Esophagus muscularis mucosa (tissue), 4 donors: Measurements from ENCODE around the gene MAPK12. TPM values are rescaled to one million over a fixed set of nuclear protein-coding genes. Genes with fewer than 3 reads are reported as not detected.
A peak's percentile ranks its signal among the peaks of the same experiment; 100 is the strongest.

Source experiments
- DNase-seq: peaks from one replicate; pipeline ENCODE4 v3.0.0-alpha.2; 2017; ENCODE audit errors: extremely low spot score
- H3K27ac ChIP-seq, 4 donors: fragments of 200-600 bp; sonication (generic); replicated peaks in 1 of 4; 1 replicate in 3 of 4; 2 replicates in 1 of 4; pipeline ENCODE4 v1.5.1; 2016 to 2019; ENCODE audit warnings: mild to moderate bottlenecking in 1 of 4
- H3K27me3 ChIP-seq, 4 donors: fragments of 200-600 bp; sonication (generic); one replicate each; pipeline versions ENCODE4 v1.5.1 to v1.6.0; 2016 to 2019
- H3K36me3 ChIP-seq, 4 donors: fragments of 200-600 bp; sonication (generic); one replicate each; pipeline ENCODE4 v1.5.1; 2016 to 2019
- H3K4me1 ChIP-seq, 4 donors: fragments of 200-600 bp; sonication (generic); one replicate each; pipeline ENCODE4 v1.5.1; 2016 to 2019
- H3K4me3 ChIP-seq, 4 donors: fragments of 200-600 bp; sonication (generic); 1 replicate in 2 of 4; 2 replicates in 2 of 4; pipeline ENCODE4 v1.5.1; 2016 to 2019; ENCODE audit warnings: mild to moderate bottlenecking in 4 of 4, moderate library complexity in 1 of 4
- H3K9me3 ChIP-seq, 4 donors: fragments of 200-600 bp; sonication (generic); 1 replicate in 3 of 4; 2 replicates in 1 of 4; pipeline ENCODE4 v1.5.1; 2016 to 2019
- EP300 ChIP-seq: sonication (generic); formaldehyde crosslinking; IDR thresholded peaks from one replicate; pipeline ENCODE4 v1.6.1; 2017; ENCODE audit warnings: antibody characterized with exemption
- POLR2A ChIP-seq: fragments of 450-650 bp; IDR thresholded peaks from one replicate; pipeline ENCODE4 v1.6.1; 2017; ENCODE audit warnings: antibody characterized with exemption, moderate library complexity, mild to moderate bottlenecking, low read depth
- POLR2AphosphoS5 ChIP-seq, 2 donors: sonication (generic); formaldehyde crosslinking; IDR thresholded peaks; one replicate each; pipeline ENCODE4 v1.6.1; 2017; ENCODE audit warnings: antibody characterized with exemption in 2 of 2
- WGBS: methylation state at CpG from one replicate; pipeline ENCODE4 v1.1.5; 2018; 5-methylcytosine and 5-hydroxymethylcytosine counted together
- intact Hi-C: fragments of 100-400 bp; cut with DNase I; formaldehyde crosslinking; loops from one replicate; pipeline ENCODE4 v1.15.1; 2023
- total RNA-seq, 4 donors: library from RNA; depleted of rRNA; stranded (reverse); fragments of >200 nt; gene quantifications; one replicate each; pipeline versions ENCODE4 v1.1.0 to v1.2.1, GENCODE V29; 2016
- TF ChIP-seq, protein P1 (sequence below), 3 experiments: fragments of 200-600 bp in 2 of 3; fragments of 450-650 bp in 1 of 3; sonication (generic) in 2 of 3; IDR thresholded peaks; one replicate each; pipeline ENCODE4 v1.5.1; 2017 to 2019; ENCODE audit warnings: antibody characterized with exemption in 3 of 3, mild to moderate bottlenecking in 2 of 3, moderate library complexity in 1 of 3

Gene MAPK12
- total RNA-seq, 4 donors from 2014 or later: 5.8 to 22.9 (median 16.1) TPM

DNA sequence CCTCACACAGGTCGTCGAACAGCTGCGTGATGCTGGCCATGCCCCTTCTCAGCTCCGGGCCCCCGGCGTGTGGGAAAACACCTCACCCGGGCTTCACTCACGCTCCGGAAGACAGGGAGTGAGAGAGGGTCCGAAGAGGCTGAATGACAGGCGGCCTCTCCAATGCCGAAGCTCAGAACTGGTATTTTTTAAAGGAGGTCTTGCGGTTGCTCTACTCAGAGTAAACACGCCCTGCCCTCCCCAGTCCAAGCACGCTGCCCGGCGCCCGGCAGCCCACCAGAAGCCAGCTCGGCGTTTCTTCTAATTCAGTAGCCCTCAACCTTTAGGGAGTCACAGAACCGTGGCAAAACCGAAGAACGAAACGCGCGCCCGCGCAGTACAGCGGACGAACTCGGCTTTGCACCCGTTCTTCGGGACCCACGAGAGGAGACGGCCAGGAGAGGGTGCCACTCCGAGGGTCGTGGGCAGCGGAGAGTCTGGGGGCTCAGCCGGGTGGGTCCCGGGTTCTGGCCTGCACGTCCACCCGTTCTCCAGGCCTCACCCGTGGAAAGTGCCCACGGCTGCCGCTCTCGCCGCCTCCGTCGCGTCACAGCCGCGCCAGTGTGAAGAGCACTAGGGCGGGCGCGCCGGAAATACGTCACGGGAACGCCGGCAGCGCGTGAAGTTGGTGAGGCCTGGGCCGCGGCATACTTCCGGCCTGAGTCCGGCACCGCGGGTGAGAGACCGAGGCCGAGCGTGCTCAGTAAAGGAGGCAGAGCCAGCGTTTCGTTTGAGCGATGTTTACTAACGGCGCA lies 16.9 kb downstream of the MAPK12 start, which contains the start of gene TUBGCP6:
Gene TUBGCP6, minus strand, starts transcription at position 604 of the 794 bp plus-strand sequence. Its CDS starts 564 bp downstream, at position 40.
- under 1% methylated on average over 29 of the region's 76 CpGs for WGBS
- DNase-seq: peak; percentile 98
- Histone ChIP-seq H3K9me3 (no peaks in the 10 kb centered on the region), H3K4me1 (peaks cover 50 to 85% (median 73%) of the 10 kb centered on the region in 4 donors), H3K27ac (peak within 1 kb of the TSS; percentile 89 to 97 (median 96)), H3K36me3 (peaks cover 0 to 34% (median 18%) of the 10 kb centered on the region in 4 donors), H3K4me3 (peak within 1 kb of the TSS; percentile 79 to 93 (median 86)), H3K27me3 (no peaks in the 10 kb centered on the region)
- intact Hi-C loops: loop anchor here (10.0 kb wide), 1 partner anchor 230 kb away; the partner anchor contains the start of gene SBF1
- TF ChIP-seq POLR2A (peak; percentile 44), POLR2AphosphoS5 (IDR thresholded peaks at IDR 0.05) (peak; percentile 98 to 99), EP300 (no peak)
- TF ChIP-seq, protein P1, sequence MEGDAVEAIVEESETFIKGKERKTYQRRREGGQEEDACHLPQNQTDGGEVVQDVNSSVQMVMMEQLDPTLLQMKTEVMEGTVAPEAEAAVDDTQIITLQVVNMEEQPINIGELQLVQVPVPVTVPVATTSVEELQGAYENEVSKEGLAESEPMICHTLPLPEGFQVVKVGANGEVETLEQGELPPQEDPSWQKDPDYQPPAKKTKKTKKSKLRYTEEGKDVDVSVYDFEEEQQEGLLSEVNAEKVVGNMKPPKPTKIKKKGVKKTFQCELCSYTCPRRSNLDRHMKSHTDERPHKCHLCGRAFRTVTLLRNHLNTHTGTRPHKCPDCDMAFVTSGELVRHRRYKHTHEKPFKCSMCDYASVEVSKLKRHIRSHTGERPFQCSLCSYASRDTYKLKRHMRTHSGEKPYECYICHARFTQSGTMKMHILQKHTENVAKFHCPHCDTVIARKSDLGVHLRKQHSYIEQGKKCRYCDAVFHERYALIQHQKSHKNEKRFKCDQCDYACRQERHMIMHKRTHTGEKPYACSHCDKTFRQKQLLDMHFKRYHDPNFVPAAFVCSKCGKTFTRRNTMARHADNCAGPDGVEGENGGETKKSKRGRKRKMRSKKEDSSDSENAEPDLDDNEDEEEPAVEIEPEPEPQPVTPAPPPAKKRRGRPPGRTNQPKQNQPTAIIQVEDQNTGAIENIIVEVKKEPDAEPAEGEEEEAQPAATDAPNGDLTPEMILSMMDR (IDR thresholded peaks at IDR 0.05): peak in 2 of 3 experiments; percentile 33 to 49

DNA sequence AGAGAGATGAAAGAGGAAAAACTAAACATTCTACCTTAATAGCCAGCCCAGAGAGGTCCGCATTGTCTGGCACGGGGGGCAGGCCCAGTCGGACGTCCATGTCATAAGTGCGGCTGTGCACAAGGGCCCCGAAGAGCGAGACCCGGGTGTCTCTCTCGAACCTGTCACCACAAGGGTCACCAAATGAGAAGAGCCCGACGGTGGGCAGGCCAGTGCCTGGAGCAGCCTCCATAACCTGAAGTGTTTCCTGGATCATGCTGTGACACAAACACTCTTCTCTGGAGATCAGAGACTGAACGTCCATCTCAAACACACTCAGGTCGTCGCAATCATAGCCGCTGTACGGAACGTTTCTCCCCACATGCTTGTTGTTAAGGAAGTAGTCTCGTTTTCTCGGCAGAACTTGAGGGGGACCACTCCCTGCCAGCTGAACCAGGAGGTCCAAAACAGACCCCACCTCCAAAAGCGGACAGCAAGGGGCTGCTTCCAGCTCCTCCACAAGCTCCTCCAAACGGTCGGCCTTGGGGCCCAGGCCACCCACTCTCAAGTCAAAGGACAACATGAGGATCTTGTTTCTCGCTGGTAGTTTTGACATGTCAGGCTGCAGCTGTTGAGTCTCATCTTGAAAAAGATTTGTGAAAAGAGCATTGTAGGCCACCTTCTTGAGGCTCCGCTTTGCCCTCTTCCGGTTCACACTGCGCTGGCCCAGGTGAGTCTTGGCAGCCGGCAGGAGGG lies 17.6 kb downstream of the MAPK12 start:
- WGBS: 27% methylated on average over 20 of the region's 27 CpGs
- peak overlapping the region; percentile 89 to 97 (median 96) for H3K27ac ChIP-seq
- H3K9me3 ChIP-seq: no peaks in the 10 kb centered on the region
- H3K4me1 ChIP-seq: peaks cover 50 to 77% (median 68%) of the 10 kb centered on the region in 4 donors
- H3K27me3 ChIP-seq: no peaks in the 10 kb centered on the region
- intact Hi-C loops: loop anchor here (10.0 kb wide), 1 partner anchor 231 kb away; the partner anchor contains the start of gene SBF1
- TF ChIP-seq, protein P1 (IDR thresholded peaks at IDR 0.05): no peak
- TF ChIP-seq EP300 (no peak), POLR2AphosphoS5 (IDR thresholded peaks at IDR 0.05) (no peak), POLR2A (no peak)
- peaks cover 0 to 42% (median 25%) of the 10 kb centered on the region in 4 donors for H3K36me3 ChIP-seq
- peak overlapping the region; percentile 79 to 93 (median 86) for H3K4me3 ChIP-seq
- no peak for DNase-seq

DNA sequence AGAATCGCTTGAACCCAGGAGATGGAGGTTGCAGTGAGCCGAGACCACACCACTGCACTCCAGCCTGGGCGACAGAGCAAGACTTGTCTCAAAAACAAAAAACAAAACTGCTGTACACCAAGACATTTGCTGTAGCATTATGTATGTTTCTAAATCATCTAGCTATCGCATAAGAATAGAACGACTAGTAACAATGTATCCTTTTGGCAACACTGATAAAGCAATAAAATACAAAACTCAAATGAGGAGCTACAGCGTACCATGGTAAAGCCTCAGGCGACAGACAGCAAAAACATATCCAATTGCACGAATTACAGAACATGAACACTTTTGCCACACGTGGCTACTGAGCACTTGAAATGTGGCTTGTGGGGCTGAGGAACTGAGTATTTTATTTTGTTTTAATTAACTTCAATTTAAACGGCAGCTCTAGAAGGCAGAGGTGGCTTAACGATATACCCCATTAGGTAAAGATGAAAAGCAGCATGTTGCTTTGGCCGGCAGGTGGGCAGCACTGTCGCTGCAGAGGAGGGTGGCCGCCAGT lies 19.0 kb downstream of the MAPK12 start:
- intact Hi-C loops: loop anchor here (10.0 kb wide), 1 partner anchor 232 kb away; the partner anchor contains the start of gene SBF1
- H3K4me1 ChIP-seq: peaks cover 45 to 65% (median 56%) of the 10 kb centered on the region in 4 donors
- WGBS: 66% methylated on average over 14 of the region's 14 CpGs
- TF ChIP-seq, protein P1 (IDR thresholded peaks at IDR 0.05): no peak
- TF ChIP-seq POLR2AphosphoS5 (IDR thresholded peaks at IDR 0.05) (no peak), EP300 (no peak), POLR2A (no peak)
- peaks cover 4 to 49% (median 33%) of the 10 kb centered on the region in 4 donors for H3K36me3 ChIP-seq
- DNase-seq: no peak
- no peaks in the 10 kb centered on the region for H3K9me3 ChIP-seq
- no peaks in the 10 kb centered on the region for H3K27me3 ChIP-seq
- no peak overlapping the region for H3K27ac ChIP-seq
- peak overlapping the region; percentile 79 to 93 (median 86) for H3K4me3 ChIP-seq

DNA sequence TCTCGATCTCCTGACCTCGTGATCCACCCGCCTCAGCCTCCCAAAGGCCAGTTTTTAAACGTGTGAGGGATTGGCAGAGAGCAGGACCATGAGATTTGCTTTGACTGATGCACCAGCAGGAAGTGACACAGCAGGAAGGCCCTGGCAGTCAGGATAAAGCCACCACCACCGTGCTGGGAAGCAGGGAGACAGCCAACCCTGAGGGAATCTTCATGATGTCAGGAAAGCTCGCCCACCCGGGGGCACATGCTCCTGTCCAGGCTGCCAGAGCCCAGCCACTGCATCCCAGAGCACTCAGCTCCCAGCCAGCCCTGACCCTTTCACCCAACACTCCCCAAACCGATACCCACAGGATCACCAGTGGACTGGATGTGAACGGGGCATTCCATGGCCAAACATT lies 22.7 kb downstream of the MAPK12 start:
- TF ChIP-seq POLR2AphosphoS5 (IDR thresholded peaks at IDR 0.05) (no peak), POLR2A (no peak), EP300 (no peak)
- TF ChIP-seq, protein P1 (IDR thresholded peaks at IDR 0.05): no peak
- Histone ChIP-seq H3K4me1 (peaks cover 33 to 42% (median 35%) of the 10 kb centered on the region in 4 donors), H3K27me3 (no peaks in the 10 kb centered on the region)

More for the DNA sequence above, 22.7 kb downstream of the MAPK12 start:
- Histone ChIP-seq H3K36me3 (peaks cover 4 to 51% (median 36%) of the 10 kb centered on the region in 4 donors), H3K9me3 (no peaks in the 10 kb centered on the region), H3K27ac (no peak overlapping the region), H3K4me3 (no peak overlapping the region)
- intact Hi-C loops: no loop called here
- DNase-seq: no peak
- WGBS: 82% methylated on average over 9 of the region's 9 CpGs
